KG1 (cell line): Measurements from ENCODE around the gene IQGAP2.
A peak's percentile ranks its signal among the peaks of the same experiment; 100 is the strongest.

Source experiments
- DNase-seq: peaks from one replicate; lab custom pipeline; 2025; lab: John Stamatoyannopoulos, UW

Gene IQGAP2

DNA sequence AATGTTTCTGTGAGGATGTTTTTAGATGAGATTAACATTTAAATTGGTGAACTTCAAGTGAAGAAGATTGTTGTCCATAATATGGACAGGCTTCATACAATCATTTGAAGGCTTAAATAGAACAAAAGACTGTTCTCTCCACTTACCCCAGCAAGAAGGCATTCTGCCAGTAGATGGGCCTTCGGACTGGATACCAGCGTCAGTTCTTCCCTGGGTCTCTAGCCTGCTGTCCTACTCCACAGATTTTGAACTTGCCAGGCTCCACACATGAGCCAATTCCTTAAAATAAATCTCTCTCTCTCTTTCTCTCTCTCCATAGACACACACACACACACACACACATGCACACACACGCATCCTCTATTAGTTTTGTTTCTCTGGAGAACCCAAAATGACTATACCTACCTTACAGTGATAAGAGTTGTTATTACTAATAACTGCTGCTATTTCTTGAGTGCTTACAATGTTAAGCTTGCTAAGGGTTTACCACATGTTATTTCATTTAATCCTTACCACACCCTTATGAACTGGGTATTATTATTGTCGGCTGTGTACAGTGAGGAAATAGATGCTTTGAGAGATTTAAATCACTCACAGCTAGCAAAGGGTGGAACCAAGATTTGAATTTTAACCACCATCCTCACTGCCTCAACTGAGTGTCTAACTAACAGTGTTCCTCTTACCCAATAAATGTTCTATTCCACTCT is 19.8 kb upstream of the IQGAP2 start:
- DNase-seq = no peak

GRCh38 chr5:76384189-76384588 is 18.9 kb upstream of the IQGAP2 start:
- no peak for DNase-seq

- no peak for DNase-seq
Measured at GRCh38 chr5:76384705-76385104, 18.4 kb upstream of the IQGAP2 start.

DNA sequence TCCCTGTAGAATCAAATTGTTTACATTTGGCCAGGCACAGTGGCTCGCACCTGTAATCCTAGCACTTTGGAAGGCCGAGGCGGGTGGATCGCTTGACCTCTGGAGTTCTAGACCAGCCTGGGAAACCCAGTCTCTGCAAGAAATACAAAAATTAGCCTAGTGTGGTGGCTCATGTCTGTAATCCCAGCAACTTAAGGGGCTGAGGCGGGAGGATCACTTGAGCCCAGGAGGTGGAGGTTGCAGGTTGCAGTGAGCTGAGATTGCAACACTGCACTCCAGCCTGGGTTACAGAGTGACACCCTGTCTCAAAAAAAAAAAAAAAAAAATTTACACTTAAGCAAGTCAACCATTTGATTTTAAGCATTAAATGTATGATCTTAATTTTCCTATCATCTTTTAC is 17.5 kb upstream of the IQGAP2 start:
- no peak for DNase-seq

- no peak for DNase-seq
Measured at GRCh38 chr5:76386360-76386759, 16.7 kb upstream of the IQGAP2 start.

DNA sequence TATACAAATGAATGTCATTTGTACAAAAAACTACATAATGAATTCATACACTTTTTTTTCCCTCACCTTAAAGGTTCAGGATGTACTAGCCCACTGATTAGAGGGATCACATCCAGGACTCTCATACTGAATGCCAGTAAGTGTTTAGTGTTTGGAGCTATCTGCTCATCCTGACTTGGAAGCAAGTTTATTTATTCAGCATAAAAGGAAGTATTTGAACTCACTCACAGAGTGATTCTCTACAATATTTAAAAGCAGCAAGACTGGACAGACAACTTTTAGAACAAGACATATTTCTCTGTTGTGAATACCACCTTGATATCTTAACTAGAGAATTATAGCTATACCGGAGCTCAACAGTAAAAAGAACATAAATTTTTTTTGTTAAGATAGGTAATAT is 14.8 kb upstream of the IQGAP2 start:
- no peak for DNase-seq

GRCh38 chr5:76388791-76389512 is 14.1 kb upstream of the IQGAP2 start:
- no peak for DNase-seq

DNA sequence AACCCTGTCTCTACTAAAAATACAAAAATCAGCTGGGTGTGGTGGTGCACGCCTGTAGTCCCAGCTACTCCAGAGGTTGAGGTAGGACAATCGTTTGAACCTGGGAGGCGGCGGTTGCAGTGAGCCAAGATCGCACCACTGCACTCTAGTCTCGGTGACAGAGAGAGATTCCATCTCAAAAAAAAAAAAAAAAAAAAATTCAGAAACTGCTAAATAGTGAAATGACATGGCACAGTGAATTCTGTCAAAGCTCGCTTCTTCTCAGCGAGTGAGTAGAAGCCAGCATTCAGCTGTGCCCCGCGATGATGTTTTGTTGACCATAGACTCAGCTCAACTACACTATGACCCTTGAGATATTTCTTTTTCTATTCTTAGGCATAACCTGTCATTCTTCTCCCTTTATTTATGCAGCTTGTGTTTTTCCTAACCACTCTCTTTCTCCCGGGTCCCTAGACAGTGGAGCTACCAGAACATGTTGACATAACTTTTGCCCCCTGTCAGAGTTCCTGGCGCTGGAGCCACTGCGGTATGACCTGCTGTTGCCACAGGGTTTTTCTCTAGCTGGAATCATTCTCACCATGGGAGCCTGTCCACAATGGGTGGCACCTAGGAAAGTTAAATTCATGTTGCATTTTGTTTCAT is 13.5 kb upstream of the IQGAP2 start:
- no peak for DNase-seq

GRCh38 chr5:76391014-76391413 is 12.1 kb upstream of the IQGAP2 start:
- DNase-seq = no peak

GRCh38 chr5:76393035-76393680 is 9.9 kb upstream of the IQGAP2 start:
- DNase-seq = no peak

DNA sequence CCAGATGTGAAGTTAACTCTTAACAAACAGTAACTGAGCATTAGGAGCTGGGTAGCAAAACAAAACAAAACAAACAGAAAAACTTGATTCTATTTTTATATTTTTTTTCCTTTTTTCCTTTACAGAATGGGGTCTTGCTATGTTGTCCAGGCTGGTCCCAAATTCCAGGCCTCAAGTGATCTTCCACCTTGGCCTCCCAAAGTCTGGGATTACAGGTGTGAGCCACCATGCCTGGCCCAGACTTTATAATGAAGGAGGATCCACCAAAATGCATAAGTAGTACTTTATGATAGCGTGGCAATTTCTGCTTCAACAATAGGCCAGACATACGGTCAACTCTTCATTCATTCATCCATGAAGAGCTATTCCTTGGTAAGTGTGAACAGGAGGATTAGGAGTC is 5.9 kb upstream of the IQGAP2 start:
- DNase-seq = no peak

- DNase-seq = no peak
Measured at GRCh38 chr5:76399268-76399667, 3.8 kb upstream of the IQGAP2 start.

GRCh38 chr5:76400466-76400865 is 2.6 kb upstream of the IQGAP2 start:
- DNase-seq = no peak

- no peak for DNase-seq
Measured at GRCh38 chr5:76401801-76402250, 1.3 kb upstream of the IQGAP2 start.

DNA sequence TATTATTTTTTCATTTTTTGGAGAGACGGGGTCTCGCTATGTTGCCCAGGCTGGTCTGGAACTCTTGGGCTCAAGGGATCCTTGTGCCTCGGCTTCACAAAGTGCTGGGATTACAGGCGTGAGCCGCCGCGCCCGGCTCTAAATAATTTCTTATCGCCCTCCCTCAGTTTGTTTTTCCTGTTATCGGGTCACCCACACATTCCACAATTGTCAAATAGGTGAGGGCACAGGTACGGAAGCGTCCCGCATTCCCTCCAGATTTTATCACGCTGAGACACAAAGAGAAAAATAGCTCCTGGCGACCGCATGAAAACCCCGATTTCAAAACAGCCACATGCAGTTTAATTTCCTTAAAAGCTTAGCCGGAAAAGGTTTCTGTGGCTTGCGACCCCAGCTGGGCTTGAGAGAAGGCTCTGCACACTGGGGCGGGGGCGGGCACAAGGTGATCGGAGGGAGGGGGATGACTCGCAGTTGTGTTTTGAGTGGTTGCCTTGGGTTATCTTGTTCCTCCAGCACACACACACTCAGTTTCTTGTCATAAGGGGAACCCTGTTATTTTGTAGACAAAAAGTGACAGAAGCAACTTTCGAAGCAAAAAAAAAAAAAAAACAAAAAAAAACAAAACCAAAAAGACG is 717 bp upstream of the IQGAP2 start:
- DNase-seq = peak; percentile 97

DNA sequence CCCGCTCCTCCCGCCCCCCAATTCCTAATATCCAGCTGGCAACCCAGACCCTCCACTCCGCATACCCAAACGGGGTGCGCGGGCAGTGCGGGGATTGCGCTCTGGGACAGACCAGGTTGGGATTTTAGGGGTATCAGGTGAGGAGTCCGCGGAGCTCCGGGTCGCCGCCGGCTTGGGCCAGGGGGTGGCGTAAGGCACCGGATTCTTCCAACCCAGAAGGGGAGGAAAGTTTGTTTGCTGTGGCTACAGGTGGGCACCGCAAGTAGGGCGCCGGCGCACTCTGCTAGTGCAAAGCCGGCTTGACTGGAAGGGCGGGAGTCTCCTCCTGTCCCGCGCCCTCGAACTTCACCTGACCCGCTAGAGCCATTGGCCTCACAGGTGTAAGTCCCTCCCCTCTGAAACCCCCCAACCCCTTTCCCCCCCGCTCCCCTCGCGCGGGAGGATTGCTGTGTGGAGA is 709 bp downstream of the IQGAP2 start:
- DNase-seq = no peak

GRCh38 chr5:76404223-76405211 is 1.4 kb downstream of the IQGAP2 start:
- DNase-seq = peak; percentile 68

GRCh38 chr5:76406014-76406413 is 2.9 kb downstream of the IQGAP2 start:
- DNase-seq = no peak

- DNase-seq = no peak
Measured at GRCh38 chr5:76406673-76407072, 3.6 kb downstream of the IQGAP2 start.

DNA sequence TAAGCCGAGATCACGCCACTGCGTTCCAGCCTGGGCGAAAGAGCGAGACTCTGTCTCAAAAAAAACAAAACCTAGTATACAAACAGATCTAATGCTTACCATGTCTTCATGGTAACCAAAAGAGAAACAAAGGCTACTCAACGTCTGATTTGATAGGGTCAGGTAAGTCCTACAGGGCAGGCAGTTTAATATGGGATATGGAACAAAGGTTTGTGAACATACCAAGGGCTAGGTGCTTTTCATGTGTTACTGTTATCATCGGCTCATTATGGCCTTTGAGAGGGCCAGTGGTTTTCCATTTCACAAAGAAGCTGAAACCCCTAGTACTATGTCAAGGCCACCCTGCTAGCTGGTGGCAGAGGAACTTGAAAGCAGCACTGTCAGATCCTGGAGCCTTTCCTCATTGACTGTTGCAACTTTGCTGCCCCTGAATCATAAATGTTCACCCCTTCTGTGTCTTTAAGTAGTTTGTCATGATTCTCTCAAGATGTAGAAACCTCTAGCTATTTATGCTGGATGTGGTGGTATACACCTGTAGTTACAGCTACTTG is 5.1 kb downstream of the IQGAP2 start:
- no peak for DNase-seq

DNA sequence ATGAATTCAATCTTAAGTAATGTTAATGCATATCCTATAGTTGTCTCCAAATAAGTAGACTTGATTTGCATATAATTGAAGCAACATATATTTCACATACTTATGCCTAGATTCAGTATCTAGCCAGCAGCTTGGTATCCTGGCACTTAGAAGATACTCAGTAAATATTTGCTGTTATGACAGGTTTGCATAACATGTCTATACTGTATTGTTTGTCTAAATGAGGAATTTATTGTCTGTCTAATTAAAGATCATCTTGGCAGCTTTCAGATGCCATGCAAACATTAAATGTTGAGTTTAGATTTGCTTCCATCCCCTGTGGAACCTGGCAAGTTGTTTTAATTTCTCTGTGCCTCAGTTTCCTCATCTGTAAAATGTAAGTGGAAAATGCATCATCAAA is 9.4 kb downstream of the IQGAP2 start:
- DNase-seq = no peak
